ENCODE data around the gene OR5H15. TPM values are rescaled to one million over a fixed set of nuclear protein-coding genes. Genes with fewer than 3 reads are reported as not detected.
"Not testable (repeated sequence)": the region's sequence is repeated elsewhere in the genome, so short reads cannot be mapped to it uniquely, and the experiment has no call there.

OR5H15 gene
- total RNA-seq, 1 donor from 2014 or later, result not detected

DNA sequence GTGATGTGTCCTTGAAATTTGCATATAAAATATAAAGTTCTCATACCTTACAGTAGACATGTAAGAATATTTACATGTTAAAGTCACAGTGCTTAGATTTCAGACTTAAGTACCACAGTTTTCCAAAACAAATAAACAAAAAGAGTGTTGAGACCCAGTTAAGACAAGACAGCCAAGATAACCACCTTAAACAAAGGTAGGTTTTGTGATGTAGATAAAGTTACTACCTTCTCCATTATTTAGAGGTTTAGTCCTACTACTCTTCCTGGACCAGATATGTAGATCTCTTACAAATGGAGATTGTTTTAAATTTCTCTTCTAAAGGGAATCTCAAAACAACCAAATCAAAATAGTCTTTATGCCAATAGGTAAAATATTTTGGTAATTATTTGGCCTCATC is 15.7 kb downstream of the OR5H15 start:
- DNase-seq (ENCODE audit: low read depth), result no peak
- Histone ChIP-seq H3K27me3 (ENCODE audit: control insufficient read depth, insufficient read depth, low read length) (no peaks in the 10 kb centered on the region), H3K4me3 (ENCODE audit: low read depth, low read length) (no peak overlapping the region), H3K36me3 (ENCODE audit: control insufficient read depth, insufficient read depth, low read length) (no peaks in the 10 kb centered on the region)
- TF ChIP-seq, protein P1, sequence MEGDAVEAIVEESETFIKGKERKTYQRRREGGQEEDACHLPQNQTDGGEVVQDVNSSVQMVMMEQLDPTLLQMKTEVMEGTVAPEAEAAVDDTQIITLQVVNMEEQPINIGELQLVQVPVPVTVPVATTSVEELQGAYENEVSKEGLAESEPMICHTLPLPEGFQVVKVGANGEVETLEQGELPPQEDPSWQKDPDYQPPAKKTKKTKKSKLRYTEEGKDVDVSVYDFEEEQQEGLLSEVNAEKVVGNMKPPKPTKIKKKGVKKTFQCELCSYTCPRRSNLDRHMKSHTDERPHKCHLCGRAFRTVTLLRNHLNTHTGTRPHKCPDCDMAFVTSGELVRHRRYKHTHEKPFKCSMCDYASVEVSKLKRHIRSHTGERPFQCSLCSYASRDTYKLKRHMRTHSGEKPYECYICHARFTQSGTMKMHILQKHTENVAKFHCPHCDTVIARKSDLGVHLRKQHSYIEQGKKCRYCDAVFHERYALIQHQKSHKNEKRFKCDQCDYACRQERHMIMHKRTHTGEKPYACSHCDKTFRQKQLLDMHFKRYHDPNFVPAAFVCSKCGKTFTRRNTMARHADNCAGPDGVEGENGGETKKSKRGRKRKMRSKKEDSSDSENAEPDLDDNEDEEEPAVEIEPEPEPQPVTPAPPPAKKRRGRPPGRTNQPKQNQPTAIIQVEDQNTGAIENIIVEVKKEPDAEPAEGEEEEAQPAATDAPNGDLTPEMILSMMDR (IDR thresholded peaks at IDR 0.05; ENCODE audit: insufficient read depth, low read length, poor library complexity, severe bottlenecking), result no peak

DNA sequence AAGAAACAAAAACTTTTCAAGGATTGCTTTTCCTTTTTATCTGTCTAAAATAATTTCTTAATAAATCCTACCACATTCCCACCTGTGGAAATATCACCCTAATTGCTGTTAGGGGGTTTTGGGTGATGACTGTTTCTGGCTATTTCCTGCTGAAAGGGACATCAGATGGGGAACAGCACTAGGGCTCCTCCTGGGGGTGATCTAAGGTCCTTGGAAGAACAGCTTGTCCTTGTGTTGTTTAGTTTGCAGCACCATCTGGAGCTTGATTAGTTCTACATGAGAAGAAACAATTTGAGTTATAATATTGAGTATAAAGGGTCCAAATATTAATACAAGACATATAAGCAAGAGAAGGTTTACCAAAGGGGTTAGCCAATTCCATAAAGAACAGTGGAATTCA is 18.7 kb downstream of the OR5H15 start:
- no peaks in the 10 kb centered on the region for H3K36me3 ChIP-seq (ENCODE audit: control insufficient read depth, insufficient read depth, low read length)
- no peak overlapping the region for H3K4me3 ChIP-seq (ENCODE audit: low read depth, low read length)
- TF ChIP-seq, protein P1 (IDR thresholded peaks at IDR 0.05; ENCODE audit: insufficient read depth, low read length, poor library complexity, severe bottlenecking), result peak; percentile 12
- no peak for DNase-seq (ENCODE audit: low read depth)
- no peaks in the 10 kb centered on the region for H3K27me3 ChIP-seq (ENCODE audit: control insufficient read depth, insufficient read depth, low read length)

DNA sequence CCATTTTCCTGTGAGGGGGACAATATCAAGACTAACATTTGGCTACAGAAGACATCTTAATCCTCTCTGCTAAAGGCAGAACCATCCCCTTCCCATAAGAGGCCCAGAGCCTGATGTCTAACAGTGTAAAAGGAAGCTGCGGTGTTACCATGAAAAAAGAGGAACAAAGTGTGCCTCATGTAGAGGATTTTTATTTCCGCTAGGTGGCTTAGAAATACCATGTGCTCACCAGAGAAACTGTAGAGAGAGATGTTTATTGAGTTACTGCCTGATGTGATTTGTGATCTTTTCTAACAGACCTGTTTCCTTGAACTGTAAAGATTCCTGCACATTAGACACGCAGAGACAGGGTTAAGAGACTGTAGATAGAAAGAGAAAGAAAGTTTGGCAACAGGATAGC is 22.0 kb downstream of the OR5H15 start:
- no peaks in the 10 kb centered on the region for H3K36me3 ChIP-seq (ENCODE audit: control insufficient read depth, insufficient read depth, low read length)
- no peak overlapping the region for H3K4me3 ChIP-seq (ENCODE audit: low read depth, low read length)
- TF ChIP-seq, protein P1 (IDR thresholded peaks at IDR 0.05; ENCODE audit: insufficient read depth, low read length, poor library complexity, severe bottlenecking), result peak; percentile 28
- no peaks in the 10 kb centered on the region for H3K27me3 ChIP-seq (ENCODE audit: control insufficient read depth, insufficient read depth, low read length)
- DNase-seq (ENCODE audit: low read depth), result no peak

DNA sequence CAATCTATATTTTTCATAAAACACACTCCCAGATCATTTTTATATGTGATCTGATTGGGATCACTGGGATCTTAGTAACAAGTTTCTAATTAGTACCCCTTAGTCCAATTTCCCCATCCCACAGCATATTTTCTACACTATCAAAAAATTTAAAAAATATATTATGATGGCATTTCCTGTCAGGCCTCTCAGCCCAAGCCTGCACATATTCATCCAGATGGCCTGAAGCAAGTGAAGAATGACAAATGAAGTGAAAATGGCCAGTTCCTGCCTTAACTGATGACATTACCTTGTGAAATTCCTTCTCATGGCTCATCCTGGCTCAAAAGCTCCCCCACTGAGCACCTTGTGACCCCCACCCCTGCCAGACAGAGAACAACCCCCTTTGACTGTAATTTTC is 24.4 kb downstream of the OR5H15 start:
- not testable (repeated sequence) for H3K27me3 ChIP-seq (ENCODE audit: control insufficient read depth, insufficient read depth, low read length); H3K36me3 ChIP-seq (ENCODE audit: control insufficient read depth, insufficient read depth, low read length); DNase-seq (ENCODE audit: low read depth); H3K4me3 ChIP-seq (ENCODE audit: low read depth, low read length)

DNA sequence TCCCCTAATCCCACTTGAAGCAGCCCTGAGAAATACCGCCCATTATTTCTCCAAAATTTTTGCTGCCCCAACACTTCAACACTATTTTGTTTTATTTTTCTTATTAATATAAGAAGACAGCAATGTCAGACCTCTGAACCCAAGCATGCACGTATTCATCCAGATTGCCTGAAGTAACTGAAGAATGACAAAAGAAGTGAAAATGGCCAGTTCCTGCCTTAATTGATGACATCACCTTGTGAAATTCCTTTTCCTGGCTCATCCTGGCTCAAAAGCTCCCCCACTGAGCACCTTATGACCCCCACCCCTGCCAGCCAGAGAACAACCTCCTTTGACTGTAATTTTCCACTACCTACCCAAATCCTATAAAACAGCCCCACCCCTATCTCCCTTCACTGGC is 29.8 kb downstream of the OR5H15 start:
- DNase-seq (ENCODE audit: low read depth); H3K27me3 ChIP-seq (ENCODE audit: control insufficient read depth, insufficient read depth, low read length); H3K36me3 ChIP-seq (ENCODE audit: control insufficient read depth, insufficient read depth, low read length); H3K4me3 ChIP-seq (ENCODE audit: low read depth, low read length): not testable (repeated sequence)

DNA sequence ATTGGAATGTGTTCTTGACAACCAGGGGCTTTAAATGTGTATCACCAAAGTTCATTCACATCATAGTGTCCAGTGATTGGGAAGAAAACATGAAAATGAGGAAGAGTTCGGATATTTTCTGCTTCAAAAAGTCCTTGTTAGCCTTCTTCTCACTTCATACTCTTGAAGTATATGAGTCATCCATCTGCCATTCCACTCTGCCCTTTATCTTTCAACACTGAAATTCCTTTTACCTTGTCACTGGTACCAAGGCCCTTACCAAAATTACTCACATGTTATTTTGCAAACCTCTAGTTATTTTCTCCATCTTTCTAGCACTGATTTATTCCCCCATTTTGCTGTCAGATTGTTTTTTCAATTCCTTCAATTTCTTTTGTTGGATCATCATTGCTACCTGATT is 32.5 kb downstream of the OR5H15 start:
- no peak overlapping the region for H3K4me3 ChIP-seq (ENCODE audit: low read depth, low read length)
- DNase-seq (ENCODE audit: low read depth), result no peak
- TF ChIP-seq, protein P1 (IDR thresholded peaks at IDR 0.05; ENCODE audit: insufficient read depth, low read length, poor library complexity, severe bottlenecking), result no peak
- no peaks in the 10 kb centered on the region for H3K27me3 ChIP-seq (ENCODE audit: control insufficient read depth, insufficient read depth, low read length)
- H3K36me3 ChIP-seq (ENCODE audit: control insufficient read depth, insufficient read depth, low read length), result no peaks in the 10 kb centered on the region

DNA sequence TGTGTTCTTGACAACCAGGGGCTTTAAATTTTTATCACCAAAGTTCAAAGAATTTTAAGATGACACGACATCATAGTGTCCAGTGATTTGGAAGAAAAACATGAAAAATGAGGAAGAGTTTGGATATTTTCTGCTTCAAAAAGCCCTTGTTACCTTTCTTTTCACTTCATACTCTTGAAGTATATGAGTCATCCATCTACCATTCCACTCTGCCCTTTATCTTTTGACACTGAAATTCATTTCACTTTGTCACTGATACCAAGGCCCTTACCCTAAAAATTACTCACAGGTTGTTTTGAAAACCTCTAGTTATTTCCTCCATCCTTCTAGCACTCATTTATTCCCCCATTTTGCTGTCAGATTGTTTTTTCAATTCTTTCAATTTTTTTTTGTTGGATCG is 42.7 kb downstream of the OR5H15 start:
- TF ChIP-seq, protein P1 (IDR thresholded peaks at IDR 0.05; ENCODE audit: insufficient read depth, low read length, poor library complexity, severe bottlenecking), result no peak
- Histone ChIP-seq H3K27me3 (ENCODE audit: control insufficient read depth, insufficient read depth, low read length) (no peaks in the 10 kb centered on the region), H3K4me3 (ENCODE audit: low read depth, low read length) (no peak overlapping the region), H3K36me3 (ENCODE audit: control insufficient read depth, insufficient read depth, low read length) (no peaks in the 10 kb centered on the region)
- DNase-seq (ENCODE audit: low read depth), result no peak

All from kidney epithelial cell (primary cell).